Tibial nerve (tissue), 4 donors: Measurements from ENCODE around the gene UNKL. TPM values are rescaled to one million over a fixed set of nuclear protein-coding genes. Genes with fewer than 3 reads are reported as not detected.

ENCODE experiments used
- DNase-seq, 2 donors: peaks; one replicate each; pipeline ENCODE4 v3.0.0-alpha.2; 2019; ENCODE audit warnings: low spot score in 2 of 2
- H3K27ac ChIP-seq, 4 donors: fragments of 200-600 bp; sonication (generic) in 3 of 4; one replicate each; pipeline ENCODE4 v1.5.1; 2017 to 2019; ENCODE audit warnings: mild to moderate bottlenecking in 1 of 4
- H3K27me3 ChIP-seq, 2 donors: fragments of 200-600 bp; sonication (generic) in 1 of 2; one replicate each; pipeline versions ENCODE4 v1.5.1 to v1.6.0; 2017 to 2019
- H3K36me3 ChIP-seq, 3 donors: fragments of 200-600 bp; sonication (generic); one replicate each; pipeline ENCODE4 v1.5.1; 2018 to 2019
- H3K4me1 ChIP-seq, 4 donors: fragments of 200-600 bp; sonication (generic) in 3 of 4; one replicate each; pipeline ENCODE4 v1.5.1; 2017 to 2019
- H3K4me3 ChIP-seq, 4 donors: fragments of 200-600 bp; sonication (generic) in 3 of 4; one replicate each; pipeline ENCODE4 v1.5.1; 2017 to 2019; ENCODE audit warnings: mild to moderate bottlenecking in 1 of 4, moderate library complexity in 1 of 4
- H3K9me3 ChIP-seq, 4 donors: fragments of 200-600 bp; sonication (generic) in 3 of 4; one replicate each; pipeline ENCODE4 v1.5.1; 2017 to 2019
- EP300 ChIP-seq, 2 donors: sonication (generic); formaldehyde crosslinking; IDR thresholded peaks; one replicate each; pipeline ENCODE4 v1.6.1; 2017; ENCODE audit warnings: antibody characterized with exemption in 2 of 2, mild to moderate bottlenecking in 1 of 2
- POLR2A ChIP-seq, 2 donors: fragments of 450-650 bp; IDR thresholded peaks; one replicate each; pipeline ENCODE4 v1.6.1; 2017; ENCODE audit warnings: antibody characterized with exemption in 2 of 2, mild to moderate bottlenecking in 2 of 2, moderate library complexity in 2 of 2
- WGBS, 2 donors: methylation state at CpG; one replicate each; pipeline ENCODE4 v1.1.5; 2018; 5-methylcytosine and 5-hydroxymethylcytosine counted together
- total RNA-seq, 4 donors: library from RNA; depleted of rRNA; stranded (reverse); fragments of >200 nt; gene quantifications; one replicate each; pipeline ENCODE4 v1.1.0, GENCODE V29; 2016
- TF ChIP-seq, protein P1 (sequence below), 5 experiments: fragments of 200-600 bp in 3 of 5; fragments of 450-650 bp in 2 of 5; sonication (generic) in 3 of 5; IDR thresholded peaks; one replicate each; pipeline ENCODE4 v1.5.1; 2016 to 2019; ENCODE audit warnings: antibody characterized with exemption in 5 of 5, mild to moderate bottlenecking in 3 of 5, moderate library complexity in 2 of 5

The UNKL gene
- total RNA-seq, 4 donors from 2014 or later = 34.3 to 70.5 (median 45.0) TPM

DNA sequence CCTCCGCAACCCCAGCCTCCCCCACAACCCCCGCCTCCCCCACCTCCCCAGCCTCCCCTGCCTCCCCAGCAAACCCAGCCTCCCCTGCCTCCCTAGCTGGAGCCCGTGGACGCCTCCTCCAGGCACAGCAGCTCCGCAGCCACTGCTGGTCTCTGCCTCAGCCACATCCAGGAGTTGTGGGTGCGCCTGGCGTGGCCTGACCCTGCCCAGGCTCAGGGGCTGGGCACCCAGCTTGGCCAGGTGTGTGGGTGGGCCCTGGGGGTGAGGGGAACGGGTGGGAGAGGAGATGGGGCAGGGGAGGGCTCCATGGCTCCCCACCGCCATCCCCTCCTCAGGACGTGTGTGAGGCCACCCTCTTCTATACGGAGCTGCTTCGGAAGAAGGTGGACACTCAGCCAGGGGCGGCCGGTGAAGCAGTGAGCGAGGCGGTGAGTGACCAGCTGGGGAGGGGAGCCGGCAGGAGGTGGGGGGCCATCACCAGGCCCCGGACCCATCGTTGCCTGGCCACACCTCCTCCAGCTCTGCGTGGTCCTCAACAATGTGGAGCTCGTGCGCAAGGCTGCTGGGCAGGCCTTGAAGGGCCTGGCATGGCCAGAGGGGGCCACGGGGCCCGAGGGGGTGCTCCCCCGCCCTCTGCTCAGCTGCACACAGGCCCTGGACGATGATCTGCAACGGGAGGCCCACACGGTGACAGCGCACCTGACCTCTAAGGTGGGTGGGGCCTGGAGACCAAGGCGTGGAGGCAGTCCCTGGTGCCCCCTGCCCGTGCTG, 68.7 kb downstream of the UNKL start:
- no peak overlapping the region for H3K4me3 ChIP-seq
- WGBS, 2 donors = 56 to 65% methylated on average over 16 to 21 of the region's 31 CpGs
- peaks cover 0 to 33% (median 19%) of the 10 kb centered on the region in 4 donors for H3K4me1 ChIP-seq
- peaks cover 0 to 34% (median 0%) of the 10 kb centered on the region in 3 donors for H3K36me3 ChIP-seq
- H3K27me3 ChIP-seq = peaks cover 0 to 7% of the 10 kb centered on the region in 2 donors
- no peaks in the 10 kb centered on the region for H3K9me3 ChIP-seq
- no peak overlapping the region for H3K27ac ChIP-seq
- DNase-seq = no peak
- TF ChIP-seq EP300 (IDR thresholded peaks at IDR 0.05) (no peak), POLR2A (IDR thresholded peaks at IDR 0.05) (no peak)
- TF ChIP-seq, protein P1, sequence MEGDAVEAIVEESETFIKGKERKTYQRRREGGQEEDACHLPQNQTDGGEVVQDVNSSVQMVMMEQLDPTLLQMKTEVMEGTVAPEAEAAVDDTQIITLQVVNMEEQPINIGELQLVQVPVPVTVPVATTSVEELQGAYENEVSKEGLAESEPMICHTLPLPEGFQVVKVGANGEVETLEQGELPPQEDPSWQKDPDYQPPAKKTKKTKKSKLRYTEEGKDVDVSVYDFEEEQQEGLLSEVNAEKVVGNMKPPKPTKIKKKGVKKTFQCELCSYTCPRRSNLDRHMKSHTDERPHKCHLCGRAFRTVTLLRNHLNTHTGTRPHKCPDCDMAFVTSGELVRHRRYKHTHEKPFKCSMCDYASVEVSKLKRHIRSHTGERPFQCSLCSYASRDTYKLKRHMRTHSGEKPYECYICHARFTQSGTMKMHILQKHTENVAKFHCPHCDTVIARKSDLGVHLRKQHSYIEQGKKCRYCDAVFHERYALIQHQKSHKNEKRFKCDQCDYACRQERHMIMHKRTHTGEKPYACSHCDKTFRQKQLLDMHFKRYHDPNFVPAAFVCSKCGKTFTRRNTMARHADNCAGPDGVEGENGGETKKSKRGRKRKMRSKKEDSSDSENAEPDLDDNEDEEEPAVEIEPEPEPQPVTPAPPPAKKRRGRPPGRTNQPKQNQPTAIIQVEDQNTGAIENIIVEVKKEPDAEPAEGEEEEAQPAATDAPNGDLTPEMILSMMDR (IDR thresholded peaks at IDR 0.05) = no peak

- no peak overlapping the region for H3K4me3 ChIP-seq
- no peak for TF ChIP-seq EP300 (IDR thresholded peaks at IDR 0.05)
- TF ChIP-seq POLR2A (IDR thresholded peaks at IDR 0.05) = no peak
- TF ChIP-seq, protein P1 (IDR thresholded peaks at IDR 0.05) = no peak
- peaks cover 0 to 7% of the 10 kb centered on the region in 2 donors for H3K27me3 ChIP-seq
- H3K36me3 ChIP-seq = peaks cover 0 to 29% (median 0%) of the 10 kb centered on the region in 3 donors
- peaks cover 0 to 25% (median 12%) of the 10 kb centered on the region in 4 donors for H3K4me1 ChIP-seq
- WGBS, 2 donors = 52 to 55% methylated on average over 8 of the region's 11 CpGs
- DNase-seq = no peak
- no peaks in the 10 kb centered on the region for H3K9me3 ChIP-seq
- H3K27ac ChIP-seq = no peak overlapping the region
Measured at GRCh38 chr16:1345087-1345486, 69.4 kb downstream of the UNKL start.

GRCh38 chr16:1344499-1344898, 70.0 kb downstream of the UNKL start:
- H3K36me3 ChIP-seq = peaks cover 0 to 23% (median 0%) of the 10 kb centered on the region in 3 donors

DNA sequence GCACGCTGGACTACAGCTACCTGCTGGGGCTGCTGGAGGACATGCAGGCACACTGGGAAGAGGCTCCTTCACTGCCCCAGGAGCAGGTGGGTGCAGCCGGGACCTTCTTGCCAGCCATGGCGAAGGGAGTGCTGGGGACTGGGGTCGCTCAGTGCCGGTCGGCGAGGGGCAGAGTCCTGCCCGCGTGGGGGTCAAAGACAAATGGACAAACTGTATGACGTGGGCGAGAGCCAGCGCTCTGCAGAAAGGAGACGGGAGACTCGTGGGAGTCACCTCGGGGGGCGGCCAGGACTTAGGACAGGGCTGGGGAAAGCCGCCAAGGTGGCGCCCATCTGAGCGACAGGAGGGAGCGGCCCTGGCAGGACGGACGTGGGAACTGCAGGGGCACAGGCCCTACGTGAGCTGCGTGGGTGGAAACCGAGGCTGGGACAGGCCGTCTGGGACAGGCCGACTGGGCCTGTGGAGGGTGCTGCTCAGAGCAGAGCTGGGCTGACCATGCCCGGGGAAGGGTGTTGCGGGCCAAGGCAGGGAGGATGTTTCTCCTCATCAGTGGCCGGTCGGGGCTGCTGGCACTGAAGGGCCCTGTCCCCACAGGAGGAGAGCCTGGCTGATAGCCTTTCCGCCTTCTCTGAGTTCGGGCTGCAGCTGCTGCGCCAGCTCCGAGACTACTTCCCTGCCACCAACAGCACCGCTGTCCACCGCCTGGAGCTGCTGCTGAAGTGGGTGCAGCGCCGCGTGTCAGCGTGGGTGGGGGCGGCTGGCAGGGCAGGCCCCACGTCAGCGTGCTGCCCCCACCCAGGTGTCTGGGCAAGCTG, 70.9 kb downstream of the UNKL start:
- Histone ChIP-seq H3K9me3 (no peaks in the 10 kb centered on the region), H3K27ac (peak overlapping the region in 1 of 4 donors; percentile 15), H3K4me1 (peaks cover 0 to 22% (median 12%) of the 10 kb centered on the region in 4 donors), H3K27me3 (peaks cover 0 to 11% of the 10 kb centered on the region in 2 donors), H3K36me3 (peaks cover 0 to 15% (median 0%) of the 10 kb centered on the region in 3 donors), H3K4me3 (peak overlapping the region in 2 of 4 donors; percentile 34 to 40)
- 46 to 53% methylated on average over 31 to 36 of the region's 44 CpGs for WGBS, 2 donors
- TF ChIP-seq POLR2A (IDR thresholded peaks at IDR 0.05) = no peak
- TF ChIP-seq EP300 (IDR thresholded peaks at IDR 0.05) = no peak
- TF ChIP-seq, protein P1 (IDR thresholded peaks at IDR 0.05) = no peak
- DNase-seq = no peak

More at GRCh38 chr16:1344499-1344898, 70.0 kb downstream of the UNKL start:
- 88 to 94% methylated on average over 10 to 13 of the region's 14 CpGs for WGBS, 2 donors
- no peaks in the 10 kb centered on the region for H3K9me3 ChIP-seq
- no peak overlapping the region for H3K4me3 ChIP-seq
- TF ChIP-seq, protein P1 (IDR thresholded peaks at IDR 0.05) = no peak
- TF ChIP-seq EP300 (IDR thresholded peaks at IDR 0.05) = no peak
- H3K27ac ChIP-seq = no peak overlapping the region
- H3K27me3 ChIP-seq = peaks cover 0 to 7% of the 10 kb centered on the region in 2 donors
- no peak for DNase-seq
- H3K4me1 ChIP-seq = peaks cover 0 to 22% (median 12%) of the 10 kb centered on the region in 4 donors
